Measurements from ENCODE around the gene SLU7.

The SLU7 gene

GRCh38 chr5:160353379-160353778, 65.5 kb downstream of the SLU7 start:
- no peak for DNase-seq (ENCODE audit: low read depth, low spot score)
- no peak overlapping the region for H3K4me3 ChIP-seq (ENCODE audit: low read length)

DNA sequence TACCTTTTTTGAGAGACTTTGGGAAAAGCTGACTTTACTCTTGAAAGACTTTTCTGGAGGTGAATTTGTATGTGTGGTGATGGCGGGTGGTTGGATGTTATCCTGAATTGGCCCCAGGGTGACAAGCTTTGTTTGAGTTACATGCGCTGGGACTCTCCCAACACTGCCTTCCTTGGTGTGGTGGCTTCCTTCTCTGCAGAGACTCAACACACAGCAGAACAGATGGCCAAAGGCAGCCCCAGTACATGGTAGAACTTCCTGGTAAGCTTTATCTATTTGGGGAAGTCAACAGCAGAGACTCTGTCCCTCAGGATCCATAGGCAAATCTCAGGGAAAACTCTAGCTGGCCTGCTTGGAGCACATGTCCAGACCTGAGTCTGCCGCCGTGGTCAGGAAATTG, 66.6 kb downstream of the SLU7 start:
- DNase-seq (ENCODE audit: low read depth, low spot score): no peak
- no peak overlapping the region for H3K4me3 ChIP-seq (ENCODE audit: low read length)

Data from Jurkat, Clone E6-1 (cell line).